Left renal pelvis (tissue), 4 donors: Measurements from ENCODE around the gene CNR2. TPM values are rescaled to one million over a fixed set of nuclear protein-coding genes. Genes with fewer than 3 reads are reported as not detected.
A peak's percentile ranks its signal among the peaks of the same experiment; 100 is the strongest.
"Not testable (repeated sequence)": the region's sequence is repeated elsewhere in the genome, so short reads cannot be mapped to it uniquely, and the experiment has no call there.

ENCODE experiments used
- DNase-seq, 4 donors: peaks; one replicate each; pipeline ENCODE4 v3.0.0-alpha.2; 2013; ENCODE audit warnings: low read depth in 4 of 4, low spot score in 3 of 4
- polyA plus RNA-seq, 4 donors: library from polyadenylated mRNA; unstranded; fragments of 120-200 nt; gene quantifications; one replicate each; pipeline ENCODE4 v1.2.1, GENCODE V29; 2013; ENCODE audit not compliant: insufficient read length in 4 of 4

Gene CNR2
- polyA plus RNA-seq, 4 donors: 0.06 to 0.11 (median 0.07) TPM

DNA sequence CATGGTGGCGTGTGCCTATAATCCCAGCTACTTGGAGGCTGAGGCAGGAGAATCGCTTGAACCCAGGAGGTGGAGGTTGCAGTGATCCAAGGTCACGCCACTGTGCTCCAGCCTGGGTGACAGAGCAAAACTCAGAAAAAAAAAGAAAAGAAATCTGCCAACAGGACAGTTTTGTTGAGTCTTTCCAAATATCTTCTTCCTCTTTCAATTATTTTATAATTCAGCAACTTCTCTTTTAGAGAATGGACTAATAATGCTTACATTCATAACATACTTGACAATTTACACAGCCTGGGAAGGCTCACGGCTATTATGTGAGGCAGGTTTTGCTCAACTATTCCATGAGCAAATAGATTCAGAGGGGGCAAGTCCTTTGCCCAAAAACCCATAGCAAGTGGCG, 18.1 kb downstream of the CNR2 start:
- no peak for DNase-seq

DNA sequence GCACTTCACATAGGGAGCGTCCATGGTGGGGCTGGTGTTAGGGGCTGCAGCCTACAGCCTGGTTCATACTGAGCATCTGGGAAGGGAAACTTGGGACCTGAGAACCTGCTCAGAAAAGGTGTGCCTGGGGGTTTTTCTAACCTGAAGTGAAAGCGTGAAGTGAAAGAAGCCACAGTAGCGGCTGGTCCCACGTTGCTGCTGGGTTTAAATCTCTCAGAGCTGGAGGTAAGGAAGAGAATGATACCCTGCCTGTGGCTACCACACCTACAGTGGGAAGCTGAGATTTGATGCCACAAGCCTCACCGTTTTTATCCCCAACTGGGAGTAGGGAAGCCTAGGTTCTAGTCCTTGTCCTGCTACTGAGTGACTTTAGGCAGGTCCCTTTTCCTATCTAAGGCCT, 24.1 kb downstream of the CNR2 start:
- no peak for DNase-seq

GRCh38 chr1:23885222-23885621, 27.9 kb downstream of the CNR2 start:
- no peak for DNase-seq

DNA sequence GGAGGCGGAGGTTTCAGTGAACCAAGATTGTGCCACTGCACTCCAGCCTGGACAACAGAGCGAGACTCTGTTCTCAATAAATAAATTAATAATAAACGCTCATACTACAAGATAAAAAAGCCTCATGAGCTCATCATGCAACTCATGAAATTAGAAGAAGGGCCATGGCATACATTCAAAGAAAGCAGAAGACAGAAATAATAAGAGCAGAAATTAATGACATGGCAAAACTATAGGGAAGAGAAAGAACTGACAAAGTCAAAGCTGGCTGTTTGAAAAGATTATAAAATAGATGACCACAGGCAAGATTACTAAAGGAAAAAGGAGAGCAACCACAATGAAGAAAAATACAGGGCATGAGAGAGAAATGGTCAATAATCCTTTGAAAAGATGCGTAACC, 30.4 kb downstream of the CNR2 start:
- DNase-seq: no peak

GRCh38 chr1:23879809-23880208, 33.4 kb downstream of the CNR2 start:
- no peak for DNase-seq

GRCh38 chr1:23878668-23879067, 34.5 kb downstream of the CNR2 start:
- DNase-seq: no peak

GRCh38 chr1:23875382-23875781, 37.8 kb downstream of the CNR2 start:
- DNase-seq: no peak

- no peak for DNase-seq
Observed at GRCh38 chr1:23872421-23872820, 40.7 kb downstream of the CNR2 start.

DNA sequence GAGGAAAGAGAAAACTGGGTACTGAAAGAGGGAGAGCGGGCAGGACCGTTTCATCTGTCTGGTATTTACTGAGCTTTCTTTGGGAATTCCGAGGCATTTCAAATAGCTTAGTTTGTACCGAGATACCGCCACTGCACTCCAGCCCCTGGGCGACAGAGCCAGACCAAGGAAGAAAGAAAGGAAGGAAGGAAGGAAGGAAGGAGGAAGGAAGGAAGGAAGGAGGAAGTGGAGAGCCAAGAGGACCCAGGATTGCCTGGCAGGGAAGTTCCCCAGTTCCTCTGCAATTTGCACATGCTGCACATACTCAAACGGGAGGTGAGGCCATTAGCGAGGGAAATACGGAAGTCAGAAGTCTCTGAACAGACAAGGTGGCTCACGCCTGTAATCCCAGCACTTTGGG, 44.1 kb downstream of the CNR2 start:
- no peak for DNase-seq

DNA sequence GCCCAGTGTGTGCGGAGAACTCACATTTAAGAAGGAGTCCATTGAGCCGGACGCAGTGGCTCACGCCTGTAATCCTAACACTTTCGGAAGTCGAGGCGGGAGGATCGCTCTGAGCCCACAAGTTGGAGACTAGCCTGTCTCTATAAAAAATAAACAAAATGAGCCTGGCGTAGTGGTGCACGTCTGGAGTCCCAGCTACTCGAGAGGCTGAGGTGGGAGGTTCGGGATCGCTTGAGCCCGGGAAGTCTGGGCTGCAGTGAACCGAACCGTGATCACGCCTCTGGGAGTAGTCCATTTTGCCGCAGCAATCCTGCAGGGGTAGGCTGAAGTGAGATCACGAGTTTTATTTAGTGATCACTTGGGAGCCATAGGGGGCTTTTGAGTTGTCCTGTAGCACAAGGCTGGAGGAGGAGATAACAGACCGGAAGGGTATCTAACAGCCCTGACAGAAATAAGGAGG, 44.6 kb downstream of the CNR2 start:
- DNase-seq: peak in 1 of 4 donors; percentile 6

DNA sequence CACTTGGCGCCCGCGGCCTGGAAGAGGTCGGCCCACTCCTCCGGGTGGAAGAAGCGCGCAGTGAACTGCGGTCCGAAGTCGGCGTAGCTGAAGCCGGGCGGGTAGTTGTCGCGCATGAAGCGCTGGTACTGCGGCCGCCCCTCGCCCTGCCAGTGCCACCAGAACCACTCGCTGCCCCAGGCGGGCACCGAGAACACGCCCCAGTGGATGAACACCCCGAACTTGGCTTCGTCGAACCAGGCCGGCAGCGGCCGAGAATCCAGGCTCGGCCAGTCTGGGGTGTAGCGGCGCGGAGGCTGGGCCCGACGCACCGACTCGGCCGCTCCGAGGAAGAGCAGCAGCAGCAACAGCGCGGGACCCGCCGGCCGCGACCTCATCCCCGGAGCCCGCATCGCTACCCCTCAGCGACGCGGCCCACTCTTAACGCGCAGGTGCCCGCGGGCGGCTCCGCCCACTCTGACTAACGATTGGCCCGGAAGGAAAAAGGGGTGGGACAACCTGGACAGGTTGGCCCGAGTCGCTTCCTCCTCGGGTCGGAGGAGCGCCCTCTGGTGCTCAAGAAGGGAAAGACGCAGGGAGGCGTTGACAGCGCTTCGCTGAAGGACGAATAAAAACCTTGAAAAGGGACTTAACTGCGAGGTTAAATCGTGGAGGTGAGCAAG, 45.1 kb downstream of the CNR2 start, which contains the start of gene FUCA1:
FUCA1 (minus strand) TSS at position 396 of the 662 bp plus-strand sequence; CDS start at position 392, 4 bp downstream.
- DNase-seq: peak; percentile 84 to 92 (median 90)

DNA sequence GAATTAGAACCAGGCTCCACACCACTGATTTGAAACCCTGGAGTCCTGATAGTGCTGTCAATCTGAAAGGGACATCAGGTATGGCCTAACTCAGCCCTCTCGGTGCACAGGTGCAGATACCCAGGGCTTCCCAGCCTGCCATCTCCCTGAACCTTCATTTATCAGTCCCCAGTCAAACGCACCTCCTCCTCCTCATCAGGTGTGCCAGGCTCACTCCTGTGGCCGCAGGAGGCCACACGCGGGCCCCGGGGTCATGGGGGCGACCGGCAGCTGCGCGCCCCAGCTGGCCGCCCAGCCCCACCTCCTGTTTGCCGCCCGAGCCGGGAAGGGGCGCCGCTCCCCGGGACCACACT, 45.6 kb downstream of the CNR2 start:
- no peak for DNase-seq

DNA sequence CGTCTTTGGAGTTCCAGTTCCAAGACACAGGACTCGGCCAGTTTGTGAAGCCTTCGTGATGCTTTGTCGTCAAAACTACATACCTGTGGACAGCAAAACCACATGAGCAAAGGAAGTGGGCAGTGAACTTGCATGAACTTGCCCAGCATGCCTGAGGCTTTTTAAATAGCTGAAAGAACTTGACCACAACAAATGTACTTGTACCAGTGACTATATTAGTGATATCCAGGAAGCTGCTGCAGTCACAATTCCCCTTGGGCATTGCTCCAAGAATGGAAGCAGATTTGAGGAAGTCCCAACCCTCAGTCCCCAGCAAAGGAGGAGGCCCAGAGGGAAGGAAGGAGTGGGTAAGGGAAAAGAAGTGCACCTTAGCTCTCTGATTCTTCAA, 47.6 kb downstream of the CNR2 start:
- DNase-seq: no peak

- no peak for DNase-seq
Observed at GRCh38 chr1:23864801-23865542, 48.2 kb downstream of the CNR2 start.

GRCh38 chr1:23862640-23863039, 50.5 kb downstream of the CNR2 start:
- no peak for DNase-seq

DNA sequence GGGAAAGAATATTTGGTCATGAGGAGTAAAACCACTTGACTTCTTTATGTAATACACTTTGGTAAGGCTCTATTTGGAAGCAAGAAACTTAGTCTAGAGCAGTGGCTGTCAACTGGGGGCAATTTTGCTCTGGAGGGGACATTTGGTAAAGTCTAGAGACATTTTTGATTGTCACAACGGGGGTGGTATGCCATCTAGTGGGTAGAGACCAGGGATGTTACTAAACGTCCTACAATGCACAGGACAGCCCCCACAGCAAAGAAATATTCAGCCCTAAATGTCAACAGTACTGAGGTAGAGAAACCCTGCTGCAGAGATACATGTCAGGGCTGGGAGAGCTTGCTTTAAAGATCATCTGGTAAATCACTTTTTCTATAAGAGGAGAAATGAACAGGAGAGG, 58.6 kb downstream of the CNR2 start:
- no peak for DNase-seq

- DNase-seq: not testable (repeated sequence)
Observed at GRCh38 chr1:23853124-23853523, 60.0 kb downstream of the CNR2 start.

DNA sequence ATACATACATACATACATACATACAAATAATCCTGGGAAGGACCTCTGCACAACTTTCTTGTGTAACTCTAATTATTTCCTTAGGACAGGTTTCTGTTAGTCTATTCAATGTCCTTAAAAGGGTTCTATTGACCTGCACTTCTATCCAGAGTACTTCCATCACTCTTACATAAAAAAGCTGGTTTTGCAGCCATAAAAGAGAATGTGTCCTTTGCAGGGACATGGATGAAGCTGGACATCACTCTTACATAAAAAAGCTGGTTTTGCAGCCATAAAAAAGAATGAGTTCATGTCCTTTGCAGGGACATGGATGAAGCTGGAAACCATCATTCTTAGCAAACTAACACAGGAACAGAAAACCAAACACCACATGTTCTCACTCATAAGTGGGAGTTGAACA, 61.8 kb downstream of the CNR2 start:
- peak in 1 of 4 donors; percentile 57 for DNase-seq

DNA sequence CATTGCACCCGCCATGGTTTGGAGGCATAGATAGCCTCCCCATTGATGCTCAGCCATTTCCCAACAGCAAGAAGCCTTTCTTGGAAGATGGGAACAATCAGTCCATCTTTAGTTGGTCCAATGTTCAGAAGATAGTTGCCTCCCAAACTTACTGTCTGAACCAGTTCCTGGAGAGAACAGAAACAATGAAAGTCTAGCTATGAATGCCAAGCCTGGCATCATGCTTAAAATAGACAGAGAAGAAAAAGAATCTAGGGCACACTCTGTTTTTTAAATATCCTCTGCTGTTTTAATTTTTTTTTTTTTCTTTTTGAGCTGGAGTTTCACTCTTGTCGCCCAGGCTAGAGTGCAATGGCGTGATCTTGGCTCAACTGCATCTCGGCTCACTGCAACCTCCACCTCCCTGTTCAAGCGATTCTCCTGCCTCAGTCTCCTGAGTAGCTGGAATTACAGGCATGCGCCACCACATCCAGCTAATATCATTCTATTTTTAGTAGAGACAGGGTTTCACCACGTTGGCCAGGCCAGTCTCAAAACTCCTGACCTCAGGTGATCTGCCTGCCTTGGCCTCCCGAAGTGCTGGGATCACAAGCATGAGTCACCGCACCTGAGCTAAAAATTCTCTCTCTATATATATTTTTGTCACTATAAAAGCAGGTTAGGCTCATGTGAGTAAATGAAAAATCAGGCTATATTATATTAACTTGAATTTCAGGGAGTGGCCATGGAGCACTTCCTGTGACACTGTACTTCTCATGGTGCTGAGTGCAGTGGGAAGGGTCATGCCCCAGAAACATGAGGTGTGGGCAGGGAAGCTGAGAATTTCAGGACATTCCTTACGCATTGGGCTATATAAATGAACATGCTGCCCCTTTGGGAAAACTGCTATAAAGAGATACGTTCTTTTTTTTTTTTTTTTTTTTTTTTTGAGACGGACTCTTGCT, 64.2 kb downstream of the CNR2 start:
- no peak for DNase-seq

DNA sequence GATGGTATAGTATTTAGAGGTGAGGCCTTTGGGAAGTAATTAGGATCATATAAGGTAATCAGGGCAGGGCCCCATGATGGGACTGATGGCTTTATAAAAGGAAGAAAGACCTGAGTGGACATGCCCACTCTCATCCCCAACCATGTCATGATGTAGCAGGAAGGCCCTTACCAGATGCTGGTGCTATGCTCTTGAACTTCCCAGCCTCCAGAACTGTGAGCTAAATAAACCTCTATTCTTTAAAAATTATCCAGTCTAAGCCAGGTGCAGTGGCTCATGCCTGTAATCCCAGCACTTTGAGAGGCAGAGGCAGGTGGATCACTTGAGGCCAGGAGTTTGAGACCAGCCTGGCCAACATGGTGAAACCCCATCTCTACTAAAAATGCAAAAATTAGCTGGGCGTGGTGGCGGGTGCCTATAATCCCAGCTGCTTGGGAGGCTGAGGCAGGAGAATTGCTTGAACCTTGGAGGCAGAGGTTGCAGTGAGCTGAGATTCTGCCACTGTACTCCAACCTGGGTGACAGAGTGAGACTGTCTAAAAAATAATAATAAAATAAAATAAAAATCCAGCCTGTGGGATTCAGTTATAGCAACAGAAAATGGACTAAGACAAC, 65.6 kb downstream of the CNR2 start:
- DNase-seq: not testable (repeated sequence)

DNA sequence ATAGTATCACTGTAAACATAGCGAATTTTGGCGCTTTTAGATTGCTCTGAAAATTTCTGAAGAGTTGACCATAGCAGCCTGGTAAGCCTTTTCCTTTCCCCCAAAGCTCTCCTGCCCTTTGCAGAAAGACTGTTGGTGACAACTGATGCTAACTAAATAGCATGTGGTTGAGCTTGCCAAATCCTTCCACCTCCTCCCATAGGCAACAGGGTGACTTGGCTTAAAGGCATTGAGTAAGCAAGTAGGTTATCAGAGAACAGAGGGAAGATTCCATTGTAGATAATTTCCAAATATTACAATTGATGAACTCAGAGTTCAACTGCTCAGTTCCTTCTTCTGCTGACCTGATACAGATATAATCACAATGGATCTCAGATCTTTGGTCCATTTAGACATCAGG, 68.0 kb downstream of the CNR2 start:
- DNase-seq: no peak
